Sigmoid colon (tissue), 7 donors: ENCODE data around the gene COL4A4. TPM values are rescaled to one million over a fixed set of nuclear protein-coding genes. Genes with fewer than 3 reads are reported as not detected.

Experiments
- DNase-seq: peaks from one replicate; pipeline ENCODE4 v3.0.0-alpha.2; 2019
- H3K27ac ChIP-seq, 4 donors: fragments of 200-600 bp; sonication (generic); one replicate each; pipeline ENCODE4 v1.5.1; 2016 to 2019; ENCODE audit warnings: mild to moderate bottlenecking in 1 of 4
- H3K27me3 ChIP-seq, 3 donors: fragments of 200-600 bp; sonication (generic); one replicate each; pipeline ENCODE4 v1.5.1; 2019; ENCODE audit warnings: mild to moderate bottlenecking in 1 of 3
- H3K36me3 ChIP-seq, 4 donors: fragments of 200-600 bp; sonication (generic); one replicate each; pipeline ENCODE4 v1.5.1; 2016 to 2019
- H3K4me1 ChIP-seq, 4 donors: fragments of 200-600 bp; sonication (generic); one replicate each; pipeline ENCODE4 v1.5.1; 2017 to 2019
- H3K4me3 ChIP-seq, 4 donors: fragments of 200-600 bp; sonication (generic); one replicate each; pipeline ENCODE4 v1.5.1; 2017 to 2019; ENCODE audit warnings: mild to moderate bottlenecking in 2 of 4, moderate library complexity in 1 of 4
- H3K9me3 ChIP-seq, 4 donors: fragments of 200-600 bp in 3 of 4; sonication (generic) in 3 of 4; one replicate each; pipeline versions ENCODE4 v1.5.1 to v1.6.1; 2013 to 2019
- CTCF ChIP-seq, 4 experiments: fragments of 450-650 bp in 3 of 4; fragments of 200-600 bp in 1 of 4; IDR thresholded peaks; one replicate each; pipeline ENCODE4 v1.5.1; 2016 to 2019; ENCODE audit warnings: antibody characterized with exemption in 4 of 4, mild to moderate bottlenecking in 3 of 4, moderate library complexity in 2 of 4
- EP300 ChIP-seq, 4 donors: sonication (generic); formaldehyde crosslinking; IDR thresholded peaks; one replicate each; pipeline ENCODE4 v1.6.1; 2017; ENCODE audit warnings: antibody characterized with exemption in 4 of 4
- POLR2A ChIP-seq, 2 donors: fragments of 450-650 bp; IDR thresholded peaks; one replicate each; pipeline ENCODE4 v1.6.1; 2016; ENCODE audit warnings: antibody characterized with exemption in 2 of 2, mild to moderate bottlenecking in 2 of 2, moderate library complexity in 2 of 2
- POLR2AphosphoS5 ChIP-seq, 4 donors: sonication (generic); formaldehyde crosslinking; IDR thresholded peaks; one replicate each; pipeline ENCODE4 v1.6.1; 2017; ENCODE audit warnings: antibody characterized with exemption in 4 of 4
- WGBS, 2 donors: extraction: QIAGEN DNeasy Blood & Tissue Kit; methylation state at CpG; one replicate each; pipeline ENCODE4 v1.1.7; 2013; 5-methylcytosine and 5-hydroxymethylcytosine counted together
- intact Hi-C: fragments of 100-400 bp; cut with DNase I; formaldehyde crosslinking; loops from one replicate; pipeline ENCODE4 v1.15.1; 2023
- polyA plus RNA-seq, 3 donors: library from polyadenylated mRNA; stranded (reverse); fragments of 200-250 nt; gene quantifications; one replicate each; pipeline ENCODE4 v1.2.3, GENCODE V29; 2013
- total RNA-seq, 4 donors: library from RNA; depleted of rRNA; stranded (reverse); fragments of >200 nt; gene quantifications; one replicate each; pipeline ENCODE4 v1.1.0, GENCODE V29; 2016
- donor health status: healthy with polysubstance abuse.
- donor health status: Bipolar disorder and iron deficiency.
- donor health status: healthy.

COL4A4 gene
- total and polyA plus RNA-seq, 7 donors: 0.49 to 1.6 (median 1.2) TPM; not detected in 2

GRCh38 chr2:227035711-227036367, 128.2 kb downstream of the COL4A4 start:
- DNase-seq: no peak
- Histone ChIP-seq H3K4me1 (peaks cover 0 to 27% (median 15%) of the 10 kb centered on the region in 4 donors), H3K27me3 (no peaks in the 10 kb centered on the region), H3K4me3 (no peak overlapping the region), H3K36me3 (no peaks in the 10 kb centered on the region), H3K27ac (no peak overlapping the region), H3K9me3 (no peaks in the 10 kb centered on the region)
- intact Hi-C loops: no loop called here
- WGBS, 2 donors: 60 to 62% methylated on average over 7 of the region's 7 CpGs
- TF ChIP-seq POLR2AphosphoS5 (IDR thresholded peaks at IDR 0.05) (no peak), POLR2A (IDR thresholded peaks at IDR 0.05) (no peak), CTCF (IDR thresholded peaks at IDR 0.05) (no peak), EP300 (IDR thresholded peaks at IDR 0.05) (no peak)

- TF ChIP-seq POLR2A (IDR thresholded peaks at IDR 0.05) (no peak), CTCF (IDR thresholded peaks at IDR 0.05) (peak; percentile 23 to 55 (median 46)), POLR2AphosphoS5 (IDR thresholded peaks at IDR 0.05) (peak; percentile 38 to 89 (median 70)), EP300 (IDR thresholded peaks at IDR 0.05) (no peak)
- Histone ChIP-seq H3K9me3 (no peaks in the 10 kb centered on the region), H3K4me1 (peaks cover 0 to 27% (median 15%) of the 10 kb centered on the region in 4 donors), H3K27ac (peak overlapping the region in 3 of 4 donors; percentile 47 to 72 (median 62)), H3K36me3 (no peaks in the 10 kb centered on the region), H3K4me3 (no peak overlapping the region), H3K27me3 (no peaks in the 10 kb centered on the region)
- WGBS, 2 donors: 44 to 57% methylated on average over 16 of the region's 16 CpGs
- intact Hi-C loops: loop anchor here (1.0 kb wide), 1 partner anchor 74 kb away; no protein-coding TSS in a partner anchor
- DNase-seq: peak; percentile 79
Observed at GRCh38 chr2:227033471-227034148, 130.4 kb downstream of the COL4A4 start.

DNA sequence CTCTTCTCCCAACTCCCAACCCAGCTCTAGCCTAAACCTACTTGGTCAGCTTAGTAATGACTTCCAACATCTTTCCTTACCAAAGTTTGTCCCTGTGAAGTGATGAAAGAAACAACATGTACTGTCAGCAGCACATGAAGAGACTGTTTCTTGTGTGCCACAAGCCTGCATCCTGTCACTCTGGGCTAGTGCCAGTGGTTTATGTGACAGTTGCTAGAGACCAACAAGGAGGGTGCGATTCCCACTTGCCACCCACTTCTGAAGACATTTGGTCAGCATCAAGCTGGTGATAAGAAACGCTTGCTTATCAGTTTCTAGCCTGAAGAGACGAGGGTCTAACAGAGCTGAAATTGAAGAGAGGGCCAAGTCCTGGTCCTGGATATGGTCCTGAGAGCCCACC, 132.6 kb downstream of the COL4A4 start:
- Histone ChIP-seq H3K36me3 (no peaks in the 10 kb centered on the region), H3K27ac (no peak overlapping the region), H3K27me3 (no peaks in the 10 kb centered on the region), H3K4me1 (peaks cover 0 to 27% (median 15%) of the 10 kb centered on the region in 4 donors), H3K9me3 (no peaks in the 10 kb centered on the region), H3K4me3 (no peak overlapping the region)
- WGBS, 2 donors: 59 to 89% methylated on average over 3 of the region's 3 CpGs
- no peak for DNase-seq
- intact Hi-C loops: no loop called here
- TF ChIP-seq CTCF (IDR thresholded peaks at IDR 0.05): no peak
- no peak for TF ChIP-seq POLR2A (IDR thresholded peaks at IDR 0.05)
- no peak for TF ChIP-seq POLR2AphosphoS5 (IDR thresholded peaks at IDR 0.05)
- TF ChIP-seq EP300 (IDR thresholded peaks at IDR 0.05): no peak

DNA sequence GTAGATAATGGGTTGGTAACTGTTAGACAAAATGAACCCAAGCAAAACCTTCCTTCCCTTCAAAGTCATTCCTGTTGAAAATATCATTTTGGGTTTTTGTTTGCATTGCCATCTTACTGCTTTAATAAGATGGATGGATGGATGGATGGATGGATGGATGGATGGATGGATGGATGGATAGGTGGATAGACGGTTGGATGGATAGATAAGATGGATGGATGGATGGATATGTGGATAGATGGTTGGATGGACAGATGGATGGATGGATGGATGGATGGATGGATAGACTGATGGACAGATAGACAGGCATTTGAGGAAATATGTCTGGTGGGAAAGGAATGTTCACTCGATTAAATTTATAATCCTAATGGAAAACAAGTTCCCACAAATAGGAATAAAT, 133.2 kb downstream of the COL4A4 start:
- H3K27me3 ChIP-seq: no peaks in the 10 kb centered on the region
- H3K36me3 ChIP-seq: no peaks in the 10 kb centered on the region
- 96% methylated on average over 2 of the region's 2 CpGs for WGBS, 2 donors
- no peak for DNase-seq
- intact Hi-C loops: no loop called here
- peaks cover 0 to 23% (median 12%) of the 10 kb centered on the region in 4 donors for H3K4me1 ChIP-seq
- no peak overlapping the region for H3K4me3 ChIP-seq
- H3K9me3 ChIP-seq: no peaks in the 10 kb centered on the region
- H3K27ac ChIP-seq: no peak overlapping the region
- TF ChIP-seq EP300 (IDR thresholded peaks at IDR 0.05): no peak
- no peak for TF ChIP-seq CTCF (IDR thresholded peaks at IDR 0.05)
- no peak for TF ChIP-seq POLR2A (IDR thresholded peaks at IDR 0.05)
- no peak for TF ChIP-seq POLR2AphosphoS5 (IDR thresholded peaks at IDR 0.05)
